Mucosa of descending colon (tissue), 3 donors: ENCODE measurements around the gene MRPL50. TPM values are rescaled to one million over a fixed set of nuclear protein-coding genes. Genes with fewer than 3 reads are reported as not detected.

Source experiments
- ATAC-seq: fragments of 200-7000 bp; cut with Tn5 transposase; one replicate; pipeline ENCODE4 v1.9.1; 2020; ENCODE audit warnings: mild to moderate bottlenecking, moderate library complexity
- DNase-seq, 3 donors: peaks; one replicate each; pipeline ENCODE4 v3.0.0-alpha.2; 2020
- H3K36me3 ChIP-seq: fragments of 200-600 bp; one replicate; pipeline ENCODE4 v1.8.0; 2021; ENCODE audit warnings: low read depth, mild to moderate bottlenecking
- H3K4me1 ChIP-seq: fragments of 200-600 bp; one replicate; pipeline ENCODE4 v1.8.0; 2021; ENCODE audit warnings: low read depth, mild to moderate bottlenecking
- H3K4me3 ChIP-seq: fragments of 200-600 bp; one replicate; pipeline ENCODE4 v1.8.0; 2021; ENCODE audit warnings: mild to moderate bottlenecking
- H3K9me3 ChIP-seq: fragments of 200-600 bp; one replicate; pipeline ENCODE4 v1.8.0; 2021; ENCODE audit warnings: mild to moderate bottlenecking
- intact Hi-C, 2 donors: fragments of 100-400 bp; cut with DNase I in 1 of 2; cut with micrococcal nuclease in 1 of 2; formaldehyde crosslinking; loops; one replicate each; pipeline versions ENCODE4 v1.11.0 to v1.11.1; 2022; cut with DNase I, micrococcal nuclease
- total RNA-seq, 3 donors: library from RNA; stranded (reverse); fragmentation: NEBNext Ultra II Directional in 2 of 3; extraction: Animal tissue kit (Norgen Biotek cat#: 25700) in 2 of 3; gene quantifications; one replicate each; pipeline versions ENCODE4 v1.2.1 to v1.2.4, GENCODE V29; 2021 to 2023
- TF ChIP-seq, protein P1 (sequence below): fragments of 200-600 bp; IDR thresholded peaks from one replicate; pipeline ENCODE4 v1.8.0; 2022; ENCODE audit warnings: antibody characterized with exemption, mild to moderate bottlenecking
- donor health status: DM: no; HTN: no; CAD: no; lungs with moderate emphysema.
- donor health status: DM: no; HTN: no; CAD: no.
- donor health status: DM: no; HTN: yes; CAD: no.

Gene MRPL50
- total RNA-seq, 3 donors from 2014 or later = 8.2 to 11.0 (median 8.4) TPM

DNA sequence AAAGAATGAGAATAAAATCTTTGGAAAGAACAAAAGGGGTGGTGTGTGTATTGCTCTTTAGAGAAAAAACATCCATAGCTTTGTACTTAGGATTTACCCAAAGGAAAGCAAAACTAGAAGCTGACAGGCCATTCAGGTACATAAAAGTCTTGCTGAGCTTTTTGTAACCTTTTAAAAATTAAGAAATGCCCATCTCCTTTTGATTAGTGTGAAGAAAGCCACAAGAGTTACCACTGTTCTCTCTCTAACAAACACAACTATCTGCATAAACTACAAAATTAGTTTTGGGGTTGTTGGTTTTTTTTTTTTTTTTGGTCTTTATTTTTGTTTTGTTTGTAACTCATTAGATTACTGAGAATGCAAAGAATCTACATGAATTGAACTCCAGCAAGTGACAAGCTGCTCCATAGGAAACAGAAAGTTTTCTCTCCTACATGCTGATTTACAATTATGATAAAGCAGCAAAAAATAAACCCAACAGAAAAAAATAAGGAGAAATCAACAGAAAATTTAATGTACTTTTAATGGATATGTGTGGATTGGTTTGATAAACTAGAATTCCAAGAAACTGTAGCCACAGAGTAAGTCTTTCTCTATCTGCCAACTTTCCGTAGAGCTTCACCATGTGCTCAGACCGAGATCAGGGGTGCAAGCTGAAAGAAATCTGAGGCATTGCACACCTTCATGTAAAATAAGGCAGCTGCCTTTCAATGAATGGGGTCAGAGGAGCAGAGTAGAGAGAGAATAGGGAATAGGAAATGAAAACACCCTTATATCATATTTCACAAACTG, 25.9 kb downstream of the MRPL50 start:
- DNase-seq = no peak
- TF ChIP-seq, protein P1, sequence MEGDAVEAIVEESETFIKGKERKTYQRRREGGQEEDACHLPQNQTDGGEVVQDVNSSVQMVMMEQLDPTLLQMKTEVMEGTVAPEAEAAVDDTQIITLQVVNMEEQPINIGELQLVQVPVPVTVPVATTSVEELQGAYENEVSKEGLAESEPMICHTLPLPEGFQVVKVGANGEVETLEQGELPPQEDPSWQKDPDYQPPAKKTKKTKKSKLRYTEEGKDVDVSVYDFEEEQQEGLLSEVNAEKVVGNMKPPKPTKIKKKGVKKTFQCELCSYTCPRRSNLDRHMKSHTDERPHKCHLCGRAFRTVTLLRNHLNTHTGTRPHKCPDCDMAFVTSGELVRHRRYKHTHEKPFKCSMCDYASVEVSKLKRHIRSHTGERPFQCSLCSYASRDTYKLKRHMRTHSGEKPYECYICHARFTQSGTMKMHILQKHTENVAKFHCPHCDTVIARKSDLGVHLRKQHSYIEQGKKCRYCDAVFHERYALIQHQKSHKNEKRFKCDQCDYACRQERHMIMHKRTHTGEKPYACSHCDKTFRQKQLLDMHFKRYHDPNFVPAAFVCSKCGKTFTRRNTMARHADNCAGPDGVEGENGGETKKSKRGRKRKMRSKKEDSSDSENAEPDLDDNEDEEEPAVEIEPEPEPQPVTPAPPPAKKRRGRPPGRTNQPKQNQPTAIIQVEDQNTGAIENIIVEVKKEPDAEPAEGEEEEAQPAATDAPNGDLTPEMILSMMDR = no peak
- no peaks in the 10 kb centered on the region for H3K36me3 ChIP-seq
- H3K9me3 ChIP-seq = no peaks in the 10 kb centered on the region
- H3K4me1 ChIP-seq = no peaks in the 10 kb centered on the region
- H3K4me3 ChIP-seq = no peak overlapping the region
- intact Hi-C loops = no loop called here
- ATAC-seq = no peak

GRCh38 chr9:101371813-101372212, 26.6 kb downstream of the MRPL50 start:
- TF ChIP-seq, protein P1 = no peak
- DNase-seq (no peak), ATAC-seq (no peak)
- H3K36me3 ChIP-seq = no peaks in the 10 kb centered on the region
- intact Hi-C loops = no loop called here
- no peaks in the 10 kb centered on the region for H3K9me3 ChIP-seq
- H3K4me1 ChIP-seq = no peaks in the 10 kb centered on the region
- no peak overlapping the region for H3K4me3 ChIP-seq

DNA sequence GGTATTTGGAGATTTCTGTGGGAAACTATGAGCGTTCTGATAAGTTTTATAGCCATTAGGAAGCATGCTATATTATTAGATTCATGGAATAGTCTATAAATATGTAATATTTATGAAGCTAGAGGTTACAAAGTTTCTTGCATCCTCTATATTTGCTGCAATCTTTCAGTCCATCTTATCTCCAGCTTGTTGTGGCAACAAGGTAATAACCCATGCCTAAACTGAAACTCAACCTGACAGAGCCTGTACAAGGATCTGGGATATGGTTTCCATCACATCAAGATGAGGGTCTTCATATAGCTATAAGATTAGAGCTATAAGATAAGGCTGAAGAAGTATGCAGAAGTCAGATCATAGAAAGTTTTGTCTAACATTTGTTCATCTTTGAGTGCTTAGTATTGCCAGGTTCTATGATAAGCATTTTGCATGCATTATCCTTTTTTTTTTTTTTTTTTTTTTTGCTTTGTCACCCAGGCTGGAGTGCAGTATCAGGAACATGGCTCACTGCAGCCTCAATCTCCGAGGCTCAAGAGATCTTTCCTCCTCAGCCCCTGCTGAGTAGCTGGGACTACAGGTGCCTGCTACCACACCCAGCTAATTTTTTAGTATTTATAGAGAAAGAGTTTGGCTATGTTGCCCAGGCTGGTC, 28.4 kb downstream of the MRPL50 start:
- intact Hi-C loops = no loop called here
- H3K9me3 ChIP-seq = no peaks in the 10 kb centered on the region
- no peak overlapping the region for H3K4me3 ChIP-seq
- ATAC-seq (no peak), DNase-seq (no peak)
- no peaks in the 10 kb centered on the region for H3K4me1 ChIP-seq
- TF ChIP-seq, protein P1 = no peak
- H3K36me3 ChIP-seq = no peaks in the 10 kb centered on the region

GRCh38 chr9:101369286-101369685, 29.1 kb downstream of the MRPL50 start:
- no peaks in the 10 kb centered on the region for H3K9me3 ChIP-seq
- DNase-seq (no peak), ATAC-seq (no peak)
- no peaks in the 10 kb centered on the region for H3K36me3 ChIP-seq
- intact Hi-C loops = no loop called here
- TF ChIP-seq, protein P1 = no peak
- H3K4me3 ChIP-seq = no peak overlapping the region
- H3K4me1 ChIP-seq = no peaks in the 10 kb centered on the region

GRCh38 chr9:101367323-101367722, 31.1 kb downstream of the MRPL50 start:
- intact Hi-C loops = no loop called here
- Histone ChIP-seq H3K36me3 (no peaks in the 10 kb centered on the region), H3K9me3 (no peaks in the 10 kb centered on the region), H3K4me1 (no peaks in the 10 kb centered on the region), H3K4me3 (no peak overlapping the region)
- ATAC-seq = no peak
- DNase-seq = no peak
- TF ChIP-seq, protein P1 = no peak
